Peyer's patch (tissue), 4 donors: Measurements from ENCODE around the gene ZNF778. TPM values are rescaled to one million over a fixed set of nuclear protein-coding genes. Genes with fewer than 3 reads are reported as not detected.

Experiments used
- DNase-seq, 3 donors: peaks; one replicate each; pipeline ENCODE4 v3.0.0-alpha.2; 2017 to 2019
- H3K27ac ChIP-seq, 4 donors: fragments of 200-600 bp; sonication (generic); one replicate each; pipeline ENCODE4 v1.5.1; 2016 to 2019
- H3K27me3 ChIP-seq, 2 donors: fragments of 200-600 bp; sonication (generic); one replicate each; pipeline ENCODE4 v1.5.1; 2019
- H3K36me3 ChIP-seq, 3 donors: fragments of 200-600 bp; sonication (generic); one replicate each; pipeline ENCODE4 v1.5.1; 2016 to 2019
- H3K4me1 ChIP-seq, 4 donors: fragments of 200-600 bp; sonication (generic); one replicate each; pipeline ENCODE4 v1.5.1; 2016 to 2019
- H3K4me3 ChIP-seq, 4 donors: fragments of 200-600 bp; sonication (generic); 1 replicate in 3 of 4; 2 replicates in 1 of 4; pipeline ENCODE4 v1.5.1; 2016 to 2019; ENCODE audit warnings: mild to moderate bottlenecking in 1 of 4
- H3K9me3 ChIP-seq, 4 donors: fragments of 200-600 bp; sonication (generic); one replicate each; pipeline ENCODE4 v1.5.1; 2016 to 2019; ENCODE audit warnings: mild to moderate bottlenecking in 1 of 4
- CTCF ChIP-seq, 6 experiments: fragments of 450-650 bp in 4 of 6; fragments of 200-600 bp in 2 of 6; sonication (generic) in 1 of 6; IDR thresholded peaks; one replicate each; pipeline ENCODE4 v1.5.1; 2017 to 2019; ENCODE audit warnings: antibody characterized with exemption in 6 of 6, mild to moderate bottlenecking in 3 of 6, moderate library complexity in 1 of 6
- POLR2A ChIP-seq, 2 donors: fragments of 450-650 bp; IDR thresholded peaks; one replicate each; pipeline ENCODE4 v1.5.1; 2017; ENCODE audit warnings: antibody characterized with exemption in 2 of 2, mild to moderate bottlenecking in 2 of 2, moderate library complexity in 2 of 2
- total RNA-seq, 4 donors: library from RNA; depleted of rRNA; stranded (reverse); fragments of >200 nt; gene quantifications; one replicate each; pipeline ENCODE4 v1.1.0, GENCODE V29; 2016

Gene ZNF778
- total RNA-seq, 4 donors from 2014 or later, result 4.1 to 16.9 (median 10.7) TPM

DNA sequence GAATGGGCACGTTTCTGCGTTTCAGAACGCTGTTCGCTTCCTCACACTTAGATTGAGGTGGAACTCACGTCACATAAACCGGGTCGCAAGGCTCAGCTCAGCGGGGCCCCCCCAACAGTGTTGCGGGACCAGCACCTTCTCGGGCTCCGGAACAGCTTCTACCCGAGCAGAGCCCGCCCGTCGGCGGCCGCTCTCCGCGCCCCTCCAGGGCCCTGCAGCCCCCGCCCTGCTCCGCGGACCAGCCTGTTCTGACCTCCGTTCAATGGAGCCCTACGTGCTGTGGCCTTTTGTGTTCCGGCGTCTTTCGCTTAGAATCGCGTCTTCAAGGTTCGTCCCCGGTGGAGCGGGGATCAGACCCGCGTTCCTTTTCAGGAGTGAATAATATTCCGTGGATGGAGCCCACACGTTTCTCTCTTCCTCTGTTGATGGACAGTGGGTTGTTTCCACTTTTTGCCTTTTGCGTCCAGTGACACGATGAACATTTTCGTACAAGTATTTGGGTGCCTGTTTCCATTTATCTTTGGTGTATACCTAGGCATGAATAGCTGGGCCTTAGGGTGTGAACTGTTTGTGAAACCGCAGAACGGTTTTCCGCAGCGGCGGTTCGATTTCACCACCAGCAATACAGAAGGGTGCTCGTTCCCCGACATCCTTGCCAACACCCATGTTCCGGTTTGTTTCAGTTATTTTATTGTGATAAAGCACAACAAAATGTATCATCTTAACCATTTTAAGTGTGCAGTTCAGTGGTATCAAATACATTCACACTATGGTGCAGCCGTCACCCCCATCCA, 14.9 kb upstream of the ZNF778 start:
- Histone ChIP-seq H3K27ac (no peak overlapping the region), H3K36me3 (no peaks in the 10 kb centered on the region), H3K4me3 (peak overlapping the region in 2 of 4 donors; percentile 41 to 55), H3K9me3 (no peaks in the 10 kb centered on the region), H3K27me3 (peaks cover 0 to 32% of the 10 kb centered on the region in 2 donors), H3K4me1 (peaks cover 0 to 20% (median 6%) of the 10 kb centered on the region in 4 donors)
- DNase-seq, result no peak
- no peak for TF ChIP-seq CTCF (IDR thresholded peaks at IDR 0.05)

- Histone ChIP-seq H3K9me3 (no peaks in the 10 kb centered on the region), H3K27ac (no peak overlapping the region), H3K36me3 (no peaks in the 10 kb centered on the region), H3K27me3 (no peaks in the 10 kb centered on the region), H3K4me1 (no peaks in the 10 kb centered on the region), H3K4me3 (no peak overlapping the region)
- no peak for DNase-seq
- TF ChIP-seq POLR2A (IDR thresholded peaks at IDR 0.05), result no peak
- no peak for TF ChIP-seq CTCF (IDR thresholded peaks at IDR 0.05)
Observed at GRCh38 chr16:89207993-89208392, 9.5 kb upstream of the ZNF778 start.

DNA sequence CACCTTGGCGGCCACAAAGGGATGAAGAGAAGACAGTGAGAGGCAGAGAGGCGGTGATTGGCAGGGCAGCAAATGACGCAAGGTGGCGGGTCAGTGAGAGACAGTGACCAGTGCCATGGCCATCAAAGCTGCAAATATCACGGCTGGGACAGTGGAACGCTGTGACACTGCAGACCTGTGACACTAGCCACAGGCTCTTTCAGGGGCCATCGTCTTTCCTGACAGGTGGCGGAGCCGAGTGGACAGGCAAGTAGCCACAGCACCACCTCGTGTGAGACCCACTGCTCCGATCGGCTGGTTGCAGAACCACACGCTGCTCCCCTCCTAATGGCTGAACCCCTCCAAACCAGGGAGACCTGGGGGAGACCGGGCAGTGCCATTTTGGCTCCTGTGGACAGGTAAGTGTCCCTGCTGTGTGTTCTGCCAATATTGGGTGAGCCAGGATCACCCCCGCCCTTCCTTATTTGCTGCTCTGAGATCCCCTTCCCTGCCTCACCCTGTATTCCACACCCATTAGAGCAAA, 7.9 kb upstream of the ZNF778 start:
- DNase-seq, result no peak
- no peaks in the 10 kb centered on the region for H3K36me3 ChIP-seq
- H3K27me3 ChIP-seq, result no peaks in the 10 kb centered on the region
- TF ChIP-seq CTCF (IDR thresholded peaks at IDR 0.05) (no peak), POLR2A (IDR thresholded peaks at IDR 0.05) (no peak)
- H3K4me1 ChIP-seq, result no peaks in the 10 kb centered on the region
- H3K27ac ChIP-seq, result no peak overlapping the region
- H3K4me3 ChIP-seq, result no peak overlapping the region
- H3K9me3 ChIP-seq, result no peaks in the 10 kb centered on the region

DNA sequence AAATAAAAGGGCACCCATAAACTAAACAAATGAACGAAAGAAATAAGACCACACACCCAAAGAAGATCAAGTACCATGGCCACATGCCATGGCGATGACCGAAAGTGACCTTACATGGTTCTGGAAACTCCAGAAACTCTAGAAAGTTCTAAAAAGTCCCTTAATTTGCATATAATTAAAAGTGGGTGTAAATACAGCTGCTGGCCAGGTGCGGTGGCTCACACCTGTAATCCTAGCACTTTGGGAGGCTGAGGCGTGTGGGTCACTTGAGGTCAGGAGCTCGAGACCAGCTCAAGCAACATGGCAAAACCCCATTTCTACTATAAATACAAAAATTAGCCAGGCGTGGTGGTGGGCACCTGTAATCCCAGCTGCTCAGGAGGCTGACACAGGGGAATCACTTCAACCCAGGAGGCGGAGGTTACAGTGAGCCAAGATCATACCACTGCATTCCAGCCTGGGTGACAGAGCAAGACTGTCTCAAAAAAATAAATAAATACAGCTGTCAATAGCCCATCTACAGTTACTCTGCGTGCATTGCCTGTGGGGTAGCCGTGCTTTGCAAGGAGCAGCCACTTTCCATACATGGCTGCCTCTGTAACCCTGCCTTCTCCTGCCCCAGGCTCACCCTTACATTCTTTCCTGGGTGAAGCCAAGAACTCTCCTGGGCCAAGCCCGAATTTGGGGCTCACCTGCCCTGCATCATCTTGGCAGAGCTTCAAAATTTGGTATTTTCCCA, 7.2 kb upstream of the ZNF778 start:
- Histone ChIP-seq H3K9me3 (no peaks in the 10 kb centered on the region), H3K4me3 (no peak overlapping the region), H3K27me3 (no peaks in the 10 kb centered on the region), H3K4me1 (no peaks in the 10 kb centered on the region), H3K27ac (no peak overlapping the region), H3K36me3 (no peaks in the 10 kb centered on the region)
- DNase-seq, result no peak
- TF ChIP-seq POLR2A (IDR thresholded peaks at IDR 0.05), result no peak
- no peak for TF ChIP-seq CTCF (IDR thresholded peaks at IDR 0.05)

- no peaks in the 10 kb centered on the region for H3K27me3 ChIP-seq
- H3K4me1 ChIP-seq, result peaks cover 0 to 2% (median under 1%) of the 10 kb centered on the region in 4 donors
- no peak overlapping the region for H3K4me3 ChIP-seq
- no peak for TF ChIP-seq POLR2A (IDR thresholded peaks at IDR 0.05)
- no peaks in the 10 kb centered on the region for H3K36me3 ChIP-seq
- H3K27ac ChIP-seq, result no peak overlapping the region
- no peaks in the 10 kb centered on the region for H3K9me3 ChIP-seq
- DNase-seq, result no peak
Observed at GRCh38 chr16:89210904-89211515, 6.5 kb upstream of the ZNF778 start.
